SK-N-SH treated with all-trans-retinoic acid at 6 μM for 48 hours (cell line): Measurements from ENCODE around the gene CSRP1.

Experiments used
- CSDC2 ChIP-seq: fragments of 250-450 bp; sonication (Bioruptor Pico); IDR thresholded peaks from 2 replicates; pipeline ENCODE4 v1.5.0; 2020; ENCODE audit warnings: mild to moderate bottlenecking, moderate library complexity
- PPARA ChIP-seq: fragments of 250-450 bp; sonication (Bioruptor Pico); IDR thresholded peaks from 2 replicates; pipeline ENCODE4 v1.5.0; 2020; ENCODE audit warnings: mild to moderate bottlenecking, borderline replicate concordance
- RARB ChIP-seq: fragments of 250-450 bp; sonication (Bioruptor Pico); IDR thresholded peaks from 2 replicates; pipeline ENCODE4 v1.8.0; 2021; ENCODE audit warnings: mild to moderate bottlenecking, moderate library complexity
- SNAI2 ChIP-seq: fragments of 250-450 bp; sonication (Bioruptor Pico); IDR thresholded peaks from 2 replicates; pipeline ENCODE4 v1.5.0; 2020; ENCODE audit warnings: mild to moderate bottlenecking, moderate library complexity
- TCF4 ChIP-seq: fragments of 250-450 bp; sonication (Bioruptor Pico); IDR thresholded peaks from 2 replicates; pipeline ENCODE4 v1.8.0; 2021; ENCODE audit warnings: mild to moderate bottlenecking, moderate library complexity, borderline replicate concordance
- ZFP30 ChIP-seq: fragments of 450-650 bp; formaldehyde crosslinking; IDR thresholded peaks from 2 replicates; pipeline ENCODE4 v1.5.0; 2022; ENCODE audit warnings: mild to moderate bottlenecking, moderate library complexity
- ZNF70 ChIP-seq: fragments of 450-650 bp; formaldehyde crosslinking; IDR thresholded peaks from 2 replicates; pipeline ENCODE4 v1.5.0; 2020; ENCODE audit warnings: mild to moderate bottlenecking, moderate library complexity
- TF ChIP-seq, protein P1 (sequence below): fragments of 250-450 bp; sonication (Bioruptor Pico); IDR thresholded peaks from 2 replicates; pipeline ENCODE4 v1.5.1; 2020; ENCODE audit warnings: low read depth, mild to moderate bottlenecking, moderate library complexity
- TF ChIP-seq, protein P2 (sequence below): fragments of 250-450 bp; sonication (Bioruptor Pico); IDR thresholded peaks from 2 replicates; pipeline ENCODE4 v1.8.0; 2021; ENCODE audit warnings: low read depth, mild to moderate bottlenecking, moderate library complexity, borderline replicate concordance
- TF ChIP-seq, protein P3 (sequence below): fragments of 250-450 bp; sonication (Bioruptor Pico); IDR thresholded peaks from 2 replicates; pipeline ENCODE4 v1.8.0; 2020; ENCODE audit warnings: mild to moderate bottlenecking, moderate library complexity, borderline replicate concordance

DNA sequence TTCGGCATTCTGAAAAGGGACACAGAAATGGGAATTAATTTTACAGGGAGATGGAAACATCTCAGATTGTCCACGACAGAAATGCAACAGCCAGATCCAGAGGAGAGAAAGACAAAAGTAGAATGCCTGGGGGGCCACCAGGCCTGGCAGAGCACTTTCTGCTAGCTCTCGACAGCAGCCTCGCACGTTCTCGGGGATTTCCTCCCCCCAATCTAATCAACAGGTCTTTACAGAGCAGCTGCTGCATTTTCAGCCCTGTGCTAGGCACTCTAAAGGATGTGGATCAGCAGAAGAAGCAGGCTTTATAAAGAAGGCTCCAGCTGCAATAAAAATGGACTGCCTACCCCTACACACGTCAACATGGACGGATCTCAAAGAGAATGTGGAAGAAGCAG is 10.6 kb downstream of the CSRP1 start:
- no peak for TF ChIP-seq ZFP30 (CRISPR knock-in tag)
- TF ChIP-seq, protein P1, sequence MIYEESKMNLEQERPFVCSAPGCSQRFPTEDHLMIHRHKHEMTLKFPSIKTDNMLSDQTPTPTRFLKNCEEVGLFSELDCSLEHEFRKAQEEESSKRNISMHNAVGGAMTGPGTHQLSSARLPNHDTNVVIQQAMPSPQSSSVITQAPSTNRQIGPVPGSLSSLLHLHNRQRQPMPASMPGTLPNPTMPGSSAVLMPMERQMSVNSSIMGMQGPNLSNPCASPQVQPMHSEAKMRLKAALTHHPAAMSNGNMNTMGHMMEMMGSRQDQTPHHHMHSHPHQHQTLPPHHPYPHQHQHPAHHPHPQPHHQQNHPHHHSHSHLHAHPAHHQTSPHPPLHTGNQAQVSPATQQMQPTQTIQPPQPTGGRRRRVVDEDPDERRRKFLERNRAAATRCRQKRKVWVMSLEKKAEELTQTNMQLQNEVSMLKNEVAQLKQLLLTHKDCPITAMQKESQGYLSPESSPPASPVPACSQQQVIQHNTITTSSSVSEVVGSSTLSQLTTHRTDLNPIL (CRISPR knock-in tag) = no peak
- TF ChIP-seq PPARA = no peak
- TF ChIP-seq, protein P2, sequence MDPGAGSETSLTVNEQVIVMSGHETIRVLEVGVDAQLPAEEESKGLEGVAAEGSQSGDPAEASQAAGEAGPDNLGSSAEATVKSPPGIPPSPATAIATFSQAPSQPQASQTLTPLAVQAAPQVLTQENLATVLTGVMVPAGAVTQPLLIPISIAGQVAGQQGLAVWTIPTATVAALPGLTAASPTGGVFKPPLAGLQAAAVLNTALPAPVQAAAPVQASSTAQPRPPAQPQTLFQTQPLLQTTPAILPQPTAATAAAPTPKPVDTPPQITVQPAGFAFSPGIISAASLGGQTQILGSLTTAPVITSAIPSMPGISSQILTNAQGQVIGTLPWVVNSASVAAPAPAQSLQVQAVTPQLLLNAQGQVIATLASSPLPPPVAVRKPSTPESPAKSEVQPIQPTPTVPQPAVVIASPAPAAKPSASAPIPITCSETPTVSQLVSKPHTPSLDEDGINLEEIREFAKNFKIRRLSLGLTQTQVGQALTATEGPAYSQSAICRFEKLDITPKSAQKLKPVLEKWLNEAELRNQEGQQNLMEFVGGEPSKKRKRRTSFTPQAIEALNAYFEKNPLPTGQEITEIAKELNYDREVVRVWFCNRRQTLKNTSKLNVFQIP = no peak
- no peak for TF ChIP-seq CSDC2 (CRISPR knock-in tag)
- no peak for TF ChIP-seq ZNF70
- TF ChIP-seq RARB (CRISPR knock-in tag) = no peak
- TF ChIP-seq, protein P3, sequence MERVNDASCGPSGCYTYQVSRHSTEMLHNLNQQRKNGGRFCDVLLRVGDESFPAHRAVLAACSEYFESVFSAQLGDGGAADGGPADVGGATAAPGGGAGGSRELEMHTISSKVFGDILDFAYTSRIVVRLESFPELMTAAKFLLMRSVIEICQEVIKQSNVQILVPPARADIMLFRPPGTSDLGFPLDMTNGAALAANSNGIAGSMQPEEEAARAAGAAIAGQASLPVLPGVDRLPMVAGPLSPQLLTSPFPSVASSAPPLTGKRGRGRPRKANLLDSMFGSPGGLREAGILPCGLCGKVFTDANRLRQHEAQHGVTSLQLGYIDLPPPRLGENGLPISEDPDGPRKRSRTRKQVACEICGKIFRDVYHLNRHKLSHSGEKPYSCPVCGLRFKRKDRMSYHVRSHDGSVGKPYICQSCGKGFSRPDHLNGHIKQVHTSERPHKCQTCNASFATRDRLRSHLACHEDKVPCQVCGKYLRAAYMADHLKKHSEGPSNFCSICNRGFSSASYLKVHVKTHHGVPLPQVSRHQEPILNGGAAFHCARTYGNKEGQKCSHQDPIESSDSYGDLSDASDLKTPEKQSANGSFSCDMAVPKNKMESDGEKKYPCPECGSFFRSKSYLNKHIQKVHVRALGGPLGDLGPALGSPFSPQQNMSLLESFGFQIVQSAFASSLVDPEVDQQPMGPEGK (CRISPR knock-in tag) = no peak
- TF ChIP-seq SNAI2 (CRISPR knock-in tag) = no peak
- no peak for TF ChIP-seq TCF4
